ENCODE measurements around the gene CORIN.

CORIN gene

GRCh38 chr4:47651231-47651630 is 186.6 kb downstream of the CORIN start (continued):
- TF ChIP-seq TSHZ2 (CRISPR knock-in tag; IDR thresholded peaks at IDR 0.05) (no peak), ZFP3 (CRISPR knock-in tag; IDR thresholded peaks at IDR 0.05) (no peak), ESRRG (CRISPR knock-in tag; IDR thresholded peaks at IDR 0.05) (no peak), OSR1 (CRISPR knock-in tag; IDR thresholded peaks at IDR 0.05) (no peak), CREB5 (CRISPR knock-in tag; IDR thresholded peaks at IDR 0.05; ENCODE audit: low read depth) (no peak), ZC3H10 (CRISPR knock-in tag; IDR thresholded peaks at IDR 0.05) (no peak)

- 0 out of 2 replicates have a peak, but pooled peaks have one; percentile 37 for TF ChIP-seq CREB5 (CRISPR knock-in tag; IDR thresholded peaks at IDR 0.05; ENCODE audit: low read depth)
- TF ChIP-seq ZNF70 (CRISPR knock-in tag; IDR thresholded peaks at IDR 0.05): no peak
- TF ChIP-seq CSRNP3 (CRISPR knock-in tag; IDR thresholded peaks at IDR 0.05): no peak
- TF ChIP-seq RARB (CRISPR knock-in tag; IDR thresholded peaks at IDR 0.05): no peak
- TF ChIP-seq PATZ1 (CRISPR knock-in tag; IDR thresholded peaks at IDR 0.05; ENCODE audit: borderline replicate concordance): 0 out of 2 replicates have a peak, but pooled peaks have one; percentile 24
- TF ChIP-seq ISL1 (CRISPR knock-in tag; IDR thresholded peaks at IDR 0.05): peak; percentile 91
- TF ChIP-seq ZFP3 (CRISPR knock-in tag; IDR thresholded peaks at IDR 0.05): no peak
- 0 out of 2 replicates have a peak, but pooled peaks have one; percentile 66 for TF ChIP-seq ESRRG (CRISPR knock-in tag; IDR thresholded peaks at IDR 0.05)
- no peak for TF ChIP-seq POU6F1 (CRISPR knock-in tag; IDR thresholded peaks at IDR 0.05; ENCODE audit: borderline replicate concordance, low read depth)
- TF ChIP-seq BACH2 (CRISPR knock-in tag; IDR thresholded peaks at IDR 0.05; ENCODE audit: borderline replicate concordance): no peak
- TF ChIP-seq ZC3H10 (CRISPR knock-in tag; IDR thresholded peaks at IDR 0.05): no peak
- ATAC-seq: peak; percentile 28; the same call in 1 of the 3 replicates
Observed at GRCh38 chr4:47650584-47651130, 187.2 kb downstream of the CORIN start.

- no peak for ATAC-seq
- TF ChIP-seq TCF4 (CRISPR knock-in tag; IDR thresholded peaks at IDR 0.05; ENCODE audit: borderline replicate concordance): no peak
- no peak for TF ChIP-seq POU6F1 (CRISPR knock-in tag; IDR thresholded peaks at IDR 0.05; ENCODE audit: borderline replicate concordance, low read depth)
- TF ChIP-seq ISL1 (CRISPR knock-in tag; IDR thresholded peaks at IDR 0.05): no peak
Observed at GRCh38 chr4:47647544-47647943, 190.3 kb downstream of the CORIN start.

Data from SK-N-SH treated with all-trans-retinoic acid at 6 μM for 48 hours (cell line).